GM12873 (cell line): Measurements from ENCODE around the gene SLC9A1.

Experiments
- TF ChIP-seq, protein P1 (sequence below): IDR thresholded peaks from 2 replicates; pipeline ENCODE4 v1.5.1; 2012; ENCODE audit warnings: low read depth, mild to moderate bottlenecking, moderate library complexity, low read length, control low read depth; ENCODE audit not compliant: insufficient read depth; ENCODE audit errors: missing control alignments

Gene SLC9A1

GRCh38 chr1:27120854-27121253 is 34.1 kb downstream of the SLC9A1 start:
- TF ChIP-seq, protein P1, sequence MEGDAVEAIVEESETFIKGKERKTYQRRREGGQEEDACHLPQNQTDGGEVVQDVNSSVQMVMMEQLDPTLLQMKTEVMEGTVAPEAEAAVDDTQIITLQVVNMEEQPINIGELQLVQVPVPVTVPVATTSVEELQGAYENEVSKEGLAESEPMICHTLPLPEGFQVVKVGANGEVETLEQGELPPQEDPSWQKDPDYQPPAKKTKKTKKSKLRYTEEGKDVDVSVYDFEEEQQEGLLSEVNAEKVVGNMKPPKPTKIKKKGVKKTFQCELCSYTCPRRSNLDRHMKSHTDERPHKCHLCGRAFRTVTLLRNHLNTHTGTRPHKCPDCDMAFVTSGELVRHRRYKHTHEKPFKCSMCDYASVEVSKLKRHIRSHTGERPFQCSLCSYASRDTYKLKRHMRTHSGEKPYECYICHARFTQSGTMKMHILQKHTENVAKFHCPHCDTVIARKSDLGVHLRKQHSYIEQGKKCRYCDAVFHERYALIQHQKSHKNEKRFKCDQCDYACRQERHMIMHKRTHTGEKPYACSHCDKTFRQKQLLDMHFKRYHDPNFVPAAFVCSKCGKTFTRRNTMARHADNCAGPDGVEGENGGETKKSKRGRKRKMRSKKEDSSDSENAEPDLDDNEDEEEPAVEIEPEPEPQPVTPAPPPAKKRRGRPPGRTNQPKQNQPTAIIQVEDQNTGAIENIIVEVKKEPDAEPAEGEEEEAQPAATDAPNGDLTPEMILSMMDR, result no peak

- TF ChIP-seq, protein P1, result no peak
Observed at GRCh38 chr1:27118440-27118689, 36.6 kb downstream of the SLC9A1 start.

GRCh38 chr1:27117733-27118439 is 37.0 kb downstream of the SLC9A1 start:
- TF ChIP-seq, protein P1, result no peak

DNA sequence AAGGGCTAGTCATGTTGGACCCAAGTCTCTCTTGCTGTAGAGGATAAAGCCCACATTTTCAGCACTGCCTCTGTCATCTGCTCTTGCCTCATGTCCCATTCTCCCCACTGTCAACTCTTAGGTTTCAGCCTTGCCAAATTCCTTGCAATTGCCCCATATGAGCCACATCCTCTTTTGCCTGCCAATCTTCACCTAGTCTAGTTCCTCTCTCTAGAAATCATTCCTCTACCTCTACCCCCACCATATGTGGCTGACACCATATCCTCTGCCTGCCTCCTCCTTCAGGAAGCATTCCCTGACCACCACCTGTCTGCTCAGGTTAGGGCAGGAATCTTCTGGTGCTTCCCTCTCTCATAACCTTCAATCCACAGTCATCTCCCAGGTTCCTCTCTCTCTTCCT is 38.2 kb downstream of the SLC9A1 start:
- TF ChIP-seq, protein P1, result no peak

- TF ChIP-seq, protein P1, result no peak
Observed at GRCh38 chr1:27116232-27116631, 38.7 kb downstream of the SLC9A1 start.

DNA sequence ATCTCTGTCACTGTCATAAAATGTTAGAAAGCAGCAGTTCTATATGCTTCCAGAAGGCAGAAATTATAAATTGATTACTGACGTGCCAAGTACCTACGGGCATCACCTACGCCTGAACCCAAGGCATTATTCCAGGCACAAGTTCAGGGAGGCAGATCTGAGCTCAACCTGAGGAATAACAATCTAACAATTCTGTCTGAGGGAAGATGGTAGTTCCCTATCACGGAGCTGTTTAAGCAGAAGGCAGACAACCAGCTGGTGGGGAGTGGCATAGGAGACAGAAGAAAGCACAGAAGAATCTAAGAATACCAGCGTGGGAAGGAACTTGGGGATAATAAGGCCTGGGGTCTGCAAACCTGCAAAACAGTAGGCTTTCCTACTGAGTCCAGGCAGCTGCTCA is 40.4 kb downstream of the SLC9A1 start:
- TF ChIP-seq, protein P1, result no peak

DNA sequence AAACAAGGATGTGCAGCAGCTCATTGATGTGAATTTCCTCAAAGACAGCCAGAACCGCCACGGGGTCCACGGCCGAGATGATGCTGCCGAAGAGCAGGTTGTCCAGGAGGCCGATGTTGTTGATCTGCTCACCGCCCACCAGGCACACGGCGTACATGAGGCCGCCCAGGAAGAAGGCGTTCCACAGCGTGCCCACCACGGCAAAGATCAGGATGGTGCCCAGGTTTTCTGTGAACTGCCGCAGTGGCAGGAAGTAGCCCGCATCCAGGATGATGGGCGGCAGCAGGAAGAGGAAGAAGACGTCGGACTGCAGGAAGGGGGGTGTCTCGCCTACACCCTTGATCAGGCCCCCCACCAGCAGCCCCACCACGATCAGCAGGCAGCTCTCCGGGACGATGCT is 41.1 kb downstream of the SLC9A1 start:
- TF ChIP-seq, protein P1, result no peak
